GM21390 (cell line): ENCODE data around the gene FANCD2.
A peak's percentile ranks its signal among the peaks of the same experiment; 100 is the strongest.
"Not testable (repeated sequence)": the region's sequence is repeated elsewhere in the genome, so short reads cannot be mapped to it uniquely, and the experiment has no call there.

Source experiments
- ATAC-seq: cut with Tn5 transposase; IDR thresholded peaks from one replicate; pipeline ENCODE4 v1.9.1; 2021; ENCODE audit not compliant: unreplicated experiment

FANCD2 gene

DNA sequence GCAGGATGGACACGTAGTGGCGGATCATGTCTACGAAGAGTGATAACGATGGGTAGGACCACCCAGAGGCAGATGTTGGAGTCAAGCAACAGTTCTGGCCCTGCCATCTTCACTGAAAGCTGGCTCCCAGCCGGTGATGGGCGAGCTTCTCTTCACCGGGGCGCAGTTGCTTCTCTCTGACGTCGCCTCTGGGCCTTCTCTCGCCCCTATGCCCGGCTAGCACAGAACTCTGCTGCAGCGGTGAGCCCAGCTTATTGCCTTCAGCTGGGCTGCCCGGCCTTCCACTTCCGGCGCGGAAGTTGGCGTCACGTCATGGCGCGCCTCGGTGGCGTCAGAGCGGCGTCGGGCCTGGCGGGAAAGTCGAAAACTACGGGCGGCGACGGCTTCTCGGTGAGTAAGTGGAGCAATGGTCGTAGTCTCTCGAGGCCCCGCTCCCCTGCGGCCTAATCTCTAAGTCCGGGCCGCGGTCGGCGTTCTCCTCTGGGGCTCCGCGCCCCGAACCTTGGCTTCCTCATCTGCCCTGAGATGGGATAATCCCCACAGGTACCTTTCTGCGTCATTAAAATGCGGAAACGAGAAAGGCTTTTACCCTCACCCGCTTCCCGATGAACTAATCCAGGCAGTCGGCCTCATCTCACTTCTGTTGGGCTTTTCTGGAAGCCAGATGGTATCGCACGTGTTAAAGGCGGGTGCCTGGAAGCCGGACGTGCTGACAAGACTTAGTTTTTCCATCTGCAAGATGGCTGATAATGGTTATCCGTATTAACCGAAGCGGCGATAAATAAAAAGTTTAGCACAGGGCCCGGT lies at the start of gene FANCD2:
FANCD2 (plus strand) TSS at position 354 of the 807 bp plus-strand sequence. CDS start 2,221 bp downstream, outside the sequence.
- peak; percentile 89 for ATAC-seq

DNA sequence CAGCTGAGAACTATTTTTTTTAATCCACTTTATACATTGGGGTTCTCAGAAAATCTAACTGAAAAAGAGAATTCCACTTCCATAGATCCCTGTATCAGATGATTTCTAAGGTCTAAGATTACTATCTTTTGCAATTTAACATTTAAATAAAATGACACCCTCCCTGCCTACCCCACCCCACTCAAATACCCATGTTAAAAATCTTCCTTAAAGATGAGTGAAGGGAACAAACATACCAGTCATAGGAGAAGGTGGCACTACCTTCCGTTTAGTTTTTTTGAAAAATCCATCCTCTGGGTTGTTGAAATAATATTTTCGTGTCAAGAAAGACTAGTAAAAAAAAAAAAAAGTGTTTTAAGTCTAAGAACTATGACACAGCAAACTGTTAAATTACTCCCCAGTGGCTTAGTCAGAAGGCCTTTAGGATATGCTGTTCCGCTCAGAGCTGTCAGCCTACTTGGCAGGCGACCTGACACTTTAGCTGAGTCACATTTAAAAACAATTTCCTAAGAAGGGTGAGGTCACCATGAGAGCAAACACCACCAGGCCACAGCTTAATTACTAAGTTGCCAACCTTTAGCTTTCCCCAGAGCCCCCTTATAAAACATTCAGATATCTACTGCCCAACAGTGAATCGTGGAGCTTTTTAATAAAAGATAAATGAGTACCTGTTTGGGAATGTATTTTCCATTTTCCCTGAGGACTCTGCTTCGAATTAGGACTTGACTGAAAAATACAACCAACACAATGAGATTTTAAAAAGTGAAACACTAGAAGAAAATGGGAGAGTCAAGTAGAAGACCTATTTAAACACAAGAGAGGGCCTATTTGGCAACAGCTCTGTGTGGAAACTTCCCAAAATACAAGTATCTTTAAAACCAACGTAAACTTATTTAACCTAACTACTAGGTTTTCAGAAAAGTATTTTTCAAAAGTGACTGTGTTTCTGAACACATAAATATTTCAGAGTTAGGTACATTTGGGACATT lies 49.2 kb upstream of the FANCD2 start:
- ATAC-seq = no peak

DNA sequence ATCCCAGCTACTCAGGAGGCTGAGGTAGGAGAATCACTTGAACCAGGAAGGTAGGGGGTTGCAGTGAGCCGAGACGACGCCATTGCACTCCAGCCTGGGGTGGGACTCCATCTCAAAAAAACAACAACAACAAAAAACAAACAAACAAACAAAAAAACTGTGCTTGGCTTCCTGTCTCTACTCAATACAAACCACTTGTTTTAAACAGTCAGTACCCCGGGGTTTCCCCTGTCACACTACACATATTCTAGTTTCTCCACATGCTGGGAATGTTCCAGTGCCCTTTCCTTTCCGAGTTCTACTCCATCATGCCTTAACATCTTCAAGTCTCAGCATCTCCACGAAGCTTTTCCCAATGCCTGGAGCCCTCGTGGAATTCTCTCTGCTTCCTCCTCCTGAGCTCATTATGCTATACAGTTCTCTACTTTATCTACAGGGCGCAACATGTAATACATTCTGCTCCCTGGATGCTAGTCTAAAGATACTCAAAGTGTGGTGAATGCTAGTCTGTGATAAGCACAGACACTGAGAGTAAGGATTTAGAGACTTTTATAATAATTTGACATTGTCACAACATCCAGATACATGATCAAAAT lies 47.4 kb upstream of the FANCD2 start:
- no peak for ATAC-seq

DNA sequence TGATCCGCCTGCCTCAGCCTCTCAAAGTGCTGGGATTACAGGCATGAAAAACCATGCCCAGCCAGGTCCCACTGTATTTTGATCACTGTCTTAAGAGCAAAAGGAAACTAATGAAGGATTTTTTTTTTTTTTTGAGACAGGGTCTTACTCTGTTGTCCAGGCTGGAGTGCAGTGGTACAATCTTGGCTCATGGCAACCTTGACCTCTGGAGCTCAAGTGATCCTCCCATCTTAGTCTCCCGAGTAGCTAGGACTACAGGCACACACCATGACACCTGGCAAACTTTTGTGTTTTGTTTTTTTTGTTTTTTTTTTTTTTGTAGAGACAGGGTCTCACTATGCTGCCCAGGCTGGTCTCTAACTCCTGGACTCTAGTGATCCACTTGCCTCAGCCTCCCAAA lies 46.0 kb upstream of the FANCD2 start:
- no peak for ATAC-seq

DNA sequence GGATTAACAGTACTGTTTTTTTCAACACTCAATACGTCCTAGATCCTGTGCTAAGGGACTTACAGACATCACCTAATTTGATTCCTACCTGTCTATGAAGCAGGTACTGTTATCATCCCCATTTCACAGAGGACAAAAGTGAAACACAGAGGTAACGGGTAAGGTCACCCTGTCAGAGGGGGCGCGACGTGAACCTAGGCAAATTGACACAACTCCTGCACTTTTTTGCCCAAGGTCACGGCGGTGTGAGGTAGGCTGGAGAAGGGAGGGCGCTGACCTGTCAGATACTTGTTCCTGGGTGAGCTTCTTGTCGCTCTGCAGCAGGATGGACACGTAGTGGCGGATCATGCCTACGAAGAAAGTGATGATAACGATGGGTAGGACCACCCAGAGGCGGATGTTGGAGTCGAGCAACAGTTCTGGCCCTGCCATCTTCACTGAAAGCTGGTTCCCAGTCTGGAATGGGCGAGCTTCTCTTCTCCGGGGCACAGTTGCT lies 40.0 kb upstream of the FANCD2 start:
- peak; percentile 14 for ATAC-seq

DNA sequence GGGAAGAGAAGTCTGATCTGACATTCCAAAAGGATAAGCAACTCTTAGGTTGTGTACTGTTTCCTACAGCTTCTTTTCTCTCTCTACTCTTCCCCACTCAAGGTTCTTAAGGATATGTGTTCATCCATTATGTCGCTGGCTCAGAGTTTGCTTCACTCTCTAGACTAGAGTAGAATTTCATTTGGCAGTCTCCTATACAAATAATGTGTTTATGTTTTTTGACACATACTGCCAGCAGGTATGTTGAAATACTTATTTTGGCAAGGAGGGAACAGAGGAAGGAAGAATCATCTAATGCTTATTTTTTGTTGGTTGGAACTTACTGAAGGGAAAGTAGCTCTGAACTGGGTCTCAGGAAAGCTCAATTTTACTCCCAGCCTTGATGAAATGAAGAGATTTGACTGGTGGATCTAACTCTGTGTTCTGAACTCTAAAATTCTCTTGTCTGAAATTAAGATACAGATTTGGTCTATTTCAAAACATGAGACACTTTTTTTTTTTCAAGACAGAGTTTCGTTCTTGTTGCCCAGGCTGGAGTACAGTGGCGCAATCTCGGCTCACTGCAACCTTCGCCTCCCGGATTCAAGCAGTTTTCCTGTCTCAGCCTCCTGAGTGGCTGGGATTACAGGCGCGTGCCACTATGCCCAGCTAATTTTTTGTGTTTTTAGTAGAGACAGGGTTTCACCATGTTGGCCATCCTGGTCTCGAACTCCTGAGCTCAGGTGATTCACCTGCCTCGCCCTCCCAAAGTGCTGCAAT lies 32.0 kb upstream of the FANCD2 start:
- ATAC-seq = no peak

DNA sequence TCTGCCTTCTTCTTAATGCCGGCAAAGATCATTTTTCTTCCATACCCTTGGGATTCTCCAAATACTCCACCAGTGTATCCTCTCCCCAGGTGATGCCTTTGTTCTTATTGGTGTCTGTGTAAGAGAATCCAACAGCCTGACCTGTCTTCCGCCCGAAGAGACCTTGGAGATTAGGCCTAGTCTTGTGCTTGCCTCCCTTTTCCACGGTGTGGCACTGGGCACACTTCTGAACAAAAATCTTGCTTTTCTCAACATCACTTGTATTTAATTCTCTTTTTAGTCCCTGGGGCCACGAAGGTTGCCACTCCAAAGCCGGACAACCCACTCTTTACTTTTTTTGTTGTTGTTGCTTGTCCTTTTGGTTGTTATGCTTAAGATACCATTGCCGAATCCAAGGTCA lies 25.6 kb upstream of the FANCD2 start:
- no peak for ATAC-seq

DNA sequence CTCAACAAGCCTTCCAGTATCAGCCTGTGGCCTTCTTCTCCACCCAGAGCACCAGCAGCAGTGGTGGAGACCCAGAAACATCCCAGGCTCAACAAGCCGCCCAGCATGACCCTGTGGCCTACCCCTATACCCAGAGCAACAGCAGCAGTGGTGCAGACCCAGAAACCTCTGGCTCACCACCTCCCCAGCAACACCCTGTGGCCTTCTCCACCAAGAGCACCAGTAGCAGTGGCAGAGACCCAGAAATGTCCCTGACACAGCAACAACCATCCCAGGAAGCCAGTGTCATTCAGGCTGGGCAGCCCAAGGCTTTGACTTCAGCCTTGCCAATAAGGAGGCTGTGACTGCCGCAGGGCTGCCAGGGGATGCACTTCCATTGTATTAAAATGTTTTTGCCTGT lies 23.3 kb upstream of the FANCD2 start:
- ATAC-seq = no peak

DNA sequence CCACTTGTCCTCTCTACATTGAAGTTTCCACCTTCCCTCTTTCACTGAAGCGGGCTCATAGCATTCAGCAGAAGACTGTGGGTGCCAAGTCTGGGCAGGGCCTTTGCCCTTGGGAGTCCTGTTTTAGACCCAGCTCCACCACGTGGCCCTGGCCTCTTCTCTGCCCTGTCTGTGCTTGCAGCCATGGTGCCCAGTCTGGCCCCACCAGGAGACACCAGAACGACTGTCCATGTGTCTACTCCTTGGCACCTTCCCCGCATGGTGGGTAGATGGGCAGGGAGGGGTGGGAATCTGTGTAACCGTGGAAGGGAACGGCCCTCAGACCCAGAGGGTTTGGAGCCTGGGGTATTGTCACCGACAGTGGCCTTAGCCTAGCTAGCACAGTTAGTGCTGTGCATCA lies 21.7 kb upstream of the FANCD2 start:
- no peak for ATAC-seq

DNA sequence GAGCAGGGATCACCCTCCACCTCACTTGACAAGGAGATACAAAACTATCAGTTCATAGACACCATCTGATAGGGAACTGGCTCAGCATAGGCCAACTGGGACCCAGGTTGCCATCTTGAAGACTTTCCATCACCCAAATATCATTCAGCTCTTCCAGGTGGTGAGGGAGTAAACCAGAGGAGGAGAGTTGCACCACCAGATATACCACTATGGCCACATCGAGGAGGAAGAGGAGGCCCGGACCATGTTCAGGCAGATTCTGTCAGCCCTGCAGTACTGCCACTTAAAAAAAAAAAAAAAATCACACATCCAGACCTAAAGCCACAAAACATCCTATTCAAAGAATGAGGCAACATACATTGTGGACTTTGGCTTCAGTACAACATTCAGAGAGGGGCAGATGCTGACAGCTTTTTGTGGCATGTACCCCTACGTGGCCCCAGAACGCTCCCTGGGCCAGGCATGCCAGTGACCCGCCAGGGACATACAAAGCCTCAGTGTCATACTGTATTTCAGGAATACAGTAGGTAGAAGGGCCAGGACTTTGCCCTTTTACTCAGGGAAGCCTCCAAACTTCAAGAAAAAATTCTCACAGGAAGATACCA lies 21.2 kb upstream of the FANCD2 start:
- ATAC-seq = no peak

DNA sequence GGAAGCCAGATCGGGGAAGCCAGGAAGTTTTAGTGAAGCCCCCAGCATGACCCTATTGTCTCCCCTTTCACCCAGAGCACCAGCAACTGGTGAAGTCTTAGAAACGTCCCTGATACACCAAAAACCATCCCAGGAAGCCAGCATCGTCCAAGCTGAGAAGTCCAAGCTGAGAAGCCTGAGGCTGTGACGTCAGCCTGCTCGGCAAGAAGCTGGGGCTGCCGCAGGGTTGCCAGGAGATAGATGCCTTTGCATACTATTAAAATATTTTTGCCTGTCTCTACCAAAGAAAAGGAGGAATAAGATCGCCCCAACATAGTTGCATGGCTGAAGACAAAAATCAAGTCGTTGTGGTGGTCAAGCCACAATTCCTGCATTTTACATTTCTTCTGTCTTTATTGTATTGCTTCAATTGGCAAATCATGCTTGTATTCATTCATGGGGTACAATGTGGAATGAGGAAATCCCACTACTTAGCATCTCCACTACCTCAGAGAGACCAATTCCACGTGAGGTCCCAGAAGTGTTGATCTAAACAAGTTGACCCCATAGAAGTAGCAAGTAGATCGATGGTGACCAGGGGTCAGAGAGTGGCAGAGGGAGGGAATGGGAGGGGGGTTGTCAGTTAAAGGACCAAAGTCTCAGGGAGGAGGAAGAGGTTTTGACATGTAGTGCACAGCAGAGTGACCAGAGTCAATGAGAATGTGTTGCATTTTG lies 20.0 kb upstream of the FANCD2 start:
- ATAC-seq = no peak

DNA sequence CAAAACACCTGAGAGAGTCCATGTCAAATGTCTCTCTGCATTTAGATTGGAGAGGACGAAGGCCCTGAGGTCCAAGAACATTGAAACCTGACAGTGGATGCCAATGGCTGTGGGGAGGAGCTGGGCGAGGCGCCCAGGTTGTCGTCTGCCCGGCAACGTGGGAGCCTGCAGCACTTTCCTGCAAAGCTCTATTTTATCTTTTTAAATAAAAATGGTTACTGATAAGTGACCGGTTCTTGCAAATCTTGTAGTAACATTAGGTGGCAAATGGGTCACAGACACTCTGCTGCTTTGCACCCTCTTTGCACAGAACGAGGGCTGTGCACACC lies 19.5 kb upstream of the FANCD2 start:
- ATAC-seq = no peak

DNA sequence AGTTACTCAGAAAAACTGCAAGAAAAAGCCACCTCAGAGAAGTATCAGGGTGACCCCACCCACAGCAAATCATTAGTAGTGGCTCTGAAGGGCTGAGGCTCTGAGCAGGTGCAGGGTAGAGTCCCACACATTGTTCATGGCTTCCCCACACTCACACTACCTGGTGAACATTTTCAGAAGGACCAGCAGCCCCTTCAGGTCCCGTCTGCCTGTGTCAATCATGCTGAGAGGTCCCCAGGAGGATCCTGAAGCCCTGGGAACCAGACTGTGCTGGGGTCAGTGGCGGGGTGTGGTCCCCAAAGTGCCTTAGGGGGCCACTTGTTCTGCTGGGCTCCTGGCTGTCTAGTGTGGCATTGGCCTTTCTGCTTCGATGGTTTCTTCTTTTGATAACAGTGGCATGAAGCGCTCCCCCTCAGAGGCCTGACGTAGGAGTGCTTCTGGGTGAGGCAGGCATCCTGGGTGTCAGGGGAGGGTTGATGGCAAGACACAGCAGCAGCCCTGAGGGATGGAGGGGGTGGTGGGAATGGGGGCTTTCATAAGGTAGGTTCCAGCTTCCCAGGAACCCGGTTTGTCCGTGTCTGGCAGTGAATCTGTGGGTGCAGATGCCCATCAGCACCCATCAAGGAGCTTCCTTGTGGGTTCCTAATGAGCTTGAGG lies 19.0 kb upstream of the FANCD2 start:
- ATAC-seq = no peak

DNA sequence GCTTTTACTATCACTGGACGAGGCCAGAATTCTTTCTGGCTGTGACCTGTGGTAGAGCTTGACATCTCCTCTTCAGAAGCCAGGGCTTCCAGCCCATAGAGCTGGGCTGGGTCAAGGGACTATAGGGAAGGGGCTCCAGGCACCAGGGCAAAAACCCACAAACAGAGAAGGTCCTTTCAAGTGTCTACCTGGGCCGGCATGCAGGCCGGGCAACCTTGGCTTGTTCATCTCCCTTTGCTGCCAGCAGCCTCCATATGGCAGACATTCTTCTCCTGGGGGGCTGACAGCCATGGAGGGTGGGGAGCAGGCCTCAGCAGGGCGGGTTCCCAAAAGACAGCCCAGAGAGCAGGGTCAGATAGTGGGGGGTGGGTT lies 18.0 kb upstream of the FANCD2 start:
- ATAC-seq = not testable (repeated sequence)

DNA sequence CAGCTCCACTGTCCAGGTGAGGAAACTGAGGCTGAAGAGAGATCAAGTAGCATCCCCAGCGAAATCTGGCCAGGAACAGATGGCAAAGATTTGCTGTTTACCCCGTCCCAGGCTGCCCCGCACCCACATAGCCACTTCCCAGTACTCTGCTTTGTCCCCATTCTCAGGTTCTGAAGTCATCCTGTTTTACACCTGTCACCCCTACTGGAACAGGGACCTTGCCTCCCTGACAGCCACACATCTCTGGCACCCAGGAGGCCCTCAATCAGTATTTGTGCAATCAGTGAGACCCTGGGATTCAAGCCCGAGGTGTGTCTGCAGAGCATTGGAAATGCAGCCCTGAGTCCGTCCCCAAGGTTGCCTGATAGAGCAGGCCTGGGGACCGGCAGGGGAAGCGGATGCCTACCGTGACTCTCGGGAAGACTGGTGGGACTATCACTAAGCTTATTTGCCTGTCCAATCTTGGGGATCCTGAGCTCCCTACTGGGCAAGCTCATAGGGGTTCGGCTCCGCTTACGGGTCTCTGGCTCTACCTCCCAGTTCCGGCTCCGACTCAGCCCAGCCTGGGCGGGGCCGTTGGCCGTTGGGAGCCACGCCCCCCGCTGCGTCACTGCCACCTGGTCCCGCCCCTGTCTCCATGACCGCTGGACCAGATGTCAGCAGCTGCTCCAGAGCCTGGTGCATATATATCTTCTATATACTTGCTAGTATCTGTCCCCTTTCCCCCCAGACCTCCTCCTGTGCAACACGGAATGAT lies 17.5 kb upstream of the FANCD2 start:
- ATAC-seq = peak; percentile 73

DNA sequence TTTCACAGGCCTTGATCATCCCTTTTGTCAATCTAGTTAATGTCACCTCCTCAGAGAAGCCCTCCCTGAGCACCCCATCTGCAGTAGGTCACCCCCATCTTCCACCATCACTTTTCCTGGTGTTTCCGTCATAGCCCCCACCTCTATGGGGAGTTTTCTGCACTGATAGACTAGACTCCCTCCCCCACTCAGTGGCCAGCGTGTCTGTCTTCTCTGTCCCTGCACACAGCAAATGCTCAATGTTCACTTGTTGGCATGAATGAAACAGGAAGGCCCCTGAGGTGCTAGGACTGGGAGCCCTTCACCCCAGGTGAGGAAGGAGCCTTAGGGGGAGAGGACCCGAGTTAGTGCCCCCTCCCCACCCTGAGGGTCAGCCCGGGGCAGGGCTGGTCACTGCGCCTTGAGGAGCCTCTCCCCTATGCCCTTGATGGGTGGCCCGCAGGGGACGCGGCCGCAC lies 15.8 kb upstream of the FANCD2 start:
- no peak for ATAC-seq

DNA sequence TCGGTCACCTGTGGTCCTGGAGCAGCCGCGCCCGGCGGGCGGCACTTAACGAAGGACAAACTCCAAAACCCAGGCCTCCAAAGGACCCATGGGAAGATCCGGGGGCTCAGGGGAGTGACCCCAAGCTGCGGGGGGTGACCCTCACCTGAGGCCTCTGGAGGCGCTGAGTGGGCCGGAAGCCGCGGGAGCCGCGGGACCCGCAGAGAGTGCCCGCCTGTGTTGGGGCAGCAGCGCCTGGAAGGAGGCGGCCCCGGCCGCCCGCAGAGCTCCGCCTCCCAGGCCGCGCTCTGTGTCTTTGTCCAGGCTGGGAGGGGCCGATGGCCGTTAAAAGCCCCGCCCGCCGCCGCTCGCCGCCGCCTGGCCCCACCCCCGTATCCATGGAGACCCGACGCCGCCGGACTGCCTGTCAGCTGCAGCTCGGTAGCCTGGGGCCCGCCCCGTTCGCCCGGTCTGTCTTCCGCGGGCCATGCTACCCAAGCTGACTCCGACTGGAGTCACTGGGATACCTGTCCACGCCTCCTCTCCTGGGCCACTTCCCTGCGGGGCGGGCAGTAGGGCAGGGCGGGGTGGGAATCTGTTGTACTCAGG lies 15.3 kb upstream of the FANCD2 start:
- ATAC-seq = peak; percentile 86

DNA sequence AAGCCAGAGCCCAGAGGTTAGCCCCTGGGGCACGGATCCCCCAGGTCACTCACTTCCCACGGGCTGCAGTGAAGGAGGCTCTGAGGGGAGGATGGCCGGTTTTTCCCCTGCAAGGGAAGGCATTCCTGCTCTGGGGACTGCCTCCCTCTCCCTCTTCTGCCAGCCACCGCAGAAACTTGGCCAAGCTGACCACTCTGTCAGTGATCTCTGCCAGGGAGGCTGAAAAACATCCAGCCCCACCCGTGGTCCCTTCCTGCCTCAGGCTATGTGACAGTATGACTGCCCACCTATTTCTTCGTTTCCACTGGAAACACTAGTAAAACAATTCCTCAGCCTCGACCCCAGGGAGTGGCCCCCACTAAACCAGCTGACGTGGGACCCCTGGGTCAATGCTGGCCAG lies 14.6 kb upstream of the FANCD2 start:
- ATAC-seq = no peak
